ENCODE measurements around the gene GIGYF2. TPM values are rescaled to one million over a fixed set of nuclear protein-coding genes. Genes with fewer than 3 reads are reported as not detected.

GIGYF2 gene
- total RNA-seq, 1 donor from 2014 or later = 61.1 TPM

DNA sequence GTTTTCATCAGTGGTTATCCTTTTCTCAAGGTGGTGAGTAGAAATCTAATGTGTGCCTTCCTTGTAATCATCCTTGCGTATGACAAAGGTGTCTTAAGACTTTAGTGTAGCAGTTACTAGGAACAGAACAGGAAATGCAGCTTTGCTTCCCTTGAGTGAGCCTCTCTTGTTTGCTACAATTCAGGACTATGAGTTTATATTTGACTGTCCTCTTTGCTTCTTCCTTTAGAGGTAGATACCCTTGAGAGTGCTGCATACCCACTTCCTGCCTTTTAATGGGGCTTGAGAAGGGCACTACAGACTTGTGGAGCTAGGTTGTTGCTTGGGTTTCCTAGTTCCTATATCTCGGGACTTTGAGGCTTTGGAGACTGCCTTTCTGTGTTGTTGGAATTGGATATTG lies 75.4 kb downstream of the GIGYF2 start:
- no peak for TF ChIP-seq CTCF (IDR thresholded peaks at IDR 0.05; ENCODE audit: unreplicated experiment)
- no peak for DNase-seq (ENCODE audit: low spot score)
- H3K9me3 Mint-ChIP-seq (ENCODE audit: unreplicated experiment) = no peaks in the 10 kb centered on the region
- H3K27ac Mint-ChIP-seq (ENCODE audit: unreplicated experiment) = peak overlapping the region; percentile 89
- no peaks in the 10 kb centered on the region for H3K27me3 Mint-ChIP-seq (ENCODE audit: unreplicated experiment)
- H3K4me3 Mint-ChIP-seq (ENCODE audit: unreplicated experiment) = no peak overlapping the region
- H3K36me3 Mint-ChIP-seq (ENCODE audit: low read depth, unreplicated experiment) = peaks cover 4% of the 10 kb centered on the region
- peaks cover 19% of the 10 kb centered on the region for H3K4me1 Mint-ChIP-seq (ENCODE audit: unreplicated experiment)

DNA sequence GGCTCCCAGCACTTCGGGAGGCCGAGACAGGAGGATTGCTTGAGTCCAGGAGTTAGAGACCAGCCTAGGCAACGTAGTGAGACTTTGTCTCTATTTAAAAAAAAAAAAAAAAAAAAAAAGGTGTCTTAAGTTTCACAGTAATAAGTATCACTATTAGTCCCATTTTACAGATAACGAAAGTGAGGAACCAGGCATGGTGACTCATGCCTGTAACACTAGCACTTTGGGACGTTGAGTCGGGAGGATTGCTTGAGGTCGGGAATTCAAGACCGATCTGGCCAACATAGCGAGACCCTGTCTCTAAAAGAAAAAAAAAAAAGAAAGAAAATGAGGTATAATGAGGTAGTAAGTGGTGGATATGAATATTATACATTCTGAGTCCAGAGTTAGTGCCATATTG lies 76.7 kb downstream of the GIGYF2 start:
- no peak for DNase-seq (ENCODE audit: low spot score)
- Mint-ChIP-seq H3K36me3 (ENCODE audit: low read depth, unreplicated experiment) (peaks cover 4% of the 10 kb centered on the region), H3K4me3 (ENCODE audit: unreplicated experiment) (no peak overlapping the region), H3K9me3 (ENCODE audit: unreplicated experiment) (no peaks in the 10 kb centered on the region), H3K4me1 (ENCODE audit: unreplicated experiment) (peaks cover 19% of the 10 kb centered on the region), H3K27me3 (ENCODE audit: unreplicated experiment) (no peaks in the 10 kb centered on the region), H3K27ac (ENCODE audit: unreplicated experiment) (no peak overlapping the region)
- no peak for TF ChIP-seq CTCF (IDR thresholded peaks at IDR 0.05; ENCODE audit: unreplicated experiment)

DNA sequence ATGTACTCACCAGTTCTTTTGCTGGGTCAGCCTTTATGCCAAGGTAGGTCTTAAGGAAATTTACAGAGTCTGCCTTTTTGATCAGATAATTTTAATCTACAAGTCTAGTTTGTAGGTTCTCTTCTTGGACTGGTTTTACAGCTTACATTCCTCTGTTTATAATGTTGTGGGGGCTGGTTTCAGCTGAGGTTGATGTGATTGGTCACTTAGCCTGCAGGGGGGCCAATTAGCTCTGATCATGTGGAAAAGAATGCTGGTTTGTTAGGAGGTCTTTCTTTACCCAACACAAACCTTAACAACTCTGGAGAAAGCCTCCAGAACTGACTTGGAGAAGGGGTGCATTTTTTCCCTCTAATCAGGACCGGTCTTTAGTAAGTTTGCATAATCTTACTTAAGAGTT lies 79.3 kb downstream of the GIGYF2 start, which contains the start of gene KCNJ13:
TSS of gene KCNJ13 (minus strand) at position 131 of the 400 bp plus-strand sequence. CDS start 5,203 bp downstream, outside the sequence.
- DNase-seq (ENCODE audit: low spot score) = no peak
- no peaks in the 10 kb centered on the region for H3K27me3 Mint-ChIP-seq (ENCODE audit: unreplicated experiment)
- no peak within 1 kb of the TSS for H3K27ac Mint-ChIP-seq (ENCODE audit: unreplicated experiment)
- peaks cover 19% of the 10 kb centered on the region for H3K4me1 Mint-ChIP-seq (ENCODE audit: unreplicated experiment)
- TF ChIP-seq CTCF (IDR thresholded peaks at IDR 0.05; ENCODE audit: unreplicated experiment) = no peak
- peaks cover 4% of the 10 kb centered on the region for H3K36me3 Mint-ChIP-seq (ENCODE audit: low read depth, unreplicated experiment)
- no peak within 1 kb of the TSS for H3K4me3 Mint-ChIP-seq (ENCODE audit: unreplicated experiment)
- no peaks in the 10 kb centered on the region for H3K9me3 Mint-ChIP-seq (ENCODE audit: unreplicated experiment)

DNA sequence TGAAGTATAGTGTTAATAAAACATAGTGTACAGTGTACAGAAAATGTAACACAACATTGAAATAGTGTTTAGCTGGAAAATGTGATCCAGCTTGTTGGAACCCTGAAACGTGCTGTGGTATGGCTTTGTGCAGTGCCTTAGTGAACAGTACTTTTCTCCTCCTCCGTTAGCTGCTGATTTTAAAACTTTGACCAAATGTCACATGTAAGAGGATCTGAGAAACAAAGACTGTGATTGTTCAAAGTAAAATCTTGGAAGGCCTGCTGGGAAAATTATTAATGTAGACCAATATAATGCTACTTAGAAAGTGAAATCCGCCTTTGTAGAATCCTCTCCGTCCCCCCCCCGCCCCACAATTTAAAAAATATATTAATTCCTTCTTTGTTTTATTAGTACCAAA lies 80.1 kb downstream of the GIGYF2 start:
- Mint-ChIP-seq H3K36me3 (ENCODE audit: low read depth, unreplicated experiment) (peaks cover 4% of the 10 kb centered on the region), H3K27ac (ENCODE audit: unreplicated experiment) (no peak overlapping the region), H3K27me3 (ENCODE audit: unreplicated experiment) (no peaks in the 10 kb centered on the region), H3K4me3 (ENCODE audit: unreplicated experiment) (no peak overlapping the region), H3K4me1 (ENCODE audit: unreplicated experiment) (peaks cover 16% of the 10 kb centered on the region), H3K9me3 (ENCODE audit: unreplicated experiment) (no peaks in the 10 kb centered on the region)
- no peak for DNase-seq (ENCODE audit: low spot score)
- TF ChIP-seq CTCF (IDR thresholded peaks at IDR 0.05; ENCODE audit: unreplicated experiment) = no peak

- Mint-ChIP-seq H3K4me3 (ENCODE audit: unreplicated experiment) (no peak overlapping the region), H3K27me3 (ENCODE audit: unreplicated experiment) (no peaks in the 10 kb centered on the region), H3K9me3 (ENCODE audit: unreplicated experiment) (no peaks in the 10 kb centered on the region), H3K27ac (ENCODE audit: unreplicated experiment) (no peak overlapping the region), H3K4me1 (ENCODE audit: unreplicated experiment) (peaks cover 4% of the 10 kb centered on the region), H3K36me3 (ENCODE audit: low read depth, unreplicated experiment) (peaks cover 4% of the 10 kb centered on the region)
- DNase-seq (ENCODE audit: low spot score) = no peak
- no peak for TF ChIP-seq CTCF (IDR thresholded peaks at IDR 0.05; ENCODE audit: unreplicated experiment)
These were observed 82.3 kb downstream of the GIGYF2 start for GRCh38 chr2:232779465-232779864.
